B cell (primary cell): Measurements from ENCODE around the gene PLEKHS1. TPM values are rescaled to one million over a fixed set of nuclear protein-coding genes. Genes with fewer than 3 reads are reported as not detected.

Experiments
- ATAC-seq: fragments of 200-7000 bp; cut with Tn5 transposase; one replicate; pipeline ENCODE4 v1.10.0; 2021; ENCODE audit warnings: low read depth, mild to moderate bottlenecking, moderate number of reproducible peaks, moderate library complexity
- CTCF ChIA-PET: fragments of 350-600 bp; sonication (Branson Sonifier 250); formaldehyde crosslinking; loops from one replicate; lab custom pipeline; 2021; ENCODE audit warnings: antibody characterized with exemption, inconsistent platforms; lab: Charles Lee
- POLR2A ChIA-PET: fragments of 350-600 bp; sonication (Branson Sonifier 250); formaldehyde crosslinking; loops from one replicate; lab custom pipeline; 2021; ENCODE audit warnings: antibody characterized with exemption; lab: Charles Lee
- DNase-seq: peaks from one replicate; pipeline ENCODE4 v3.0.0; 2013
- H2AFZ ChIP-seq: 2 replicates; pipeline ENCODE4 v1.6.1; 2012; ENCODE audit warnings: mild to moderate bottlenecking, low read depth, low read length; ENCODE audit not compliant: insufficient read depth, poor library complexity, severe bottlenecking
- H3K27ac ChIP-seq, 2 donors: 1 replicate in 1 of 2; 2 replicates in 1 of 2; pipeline ENCODE4 v1.5.1; 2012 to 2013; ENCODE audit warnings: low read length in 2 of 2, mild to moderate bottlenecking in 2 of 2, moderate library complexity in 1 of 2
- H3K27me3 ChIP-seq, 4 experiments: fragments of 200-600 bp in 1 of 4; sonication (generic) in 1 of 4; replicated peaks in 1 of 4; 1 replicate in 2 of 4; 2 replicates in 2 of 4; pipeline versions ENCODE4 v1.6.1 to v1.7.0; 2013 to 2016; ENCODE audit warnings: low read length in 3 of 4, mild to moderate bottlenecking in 2 of 4, mixed read lengths in 1 of 4, moderate library complexity in 1 of 4; ENCODE audit not compliant: insufficient read depth in 4 of 4, control insufficient read depth in 3 of 4; ENCODE audit errors: control extremely low read depth in 1 of 4
- H3K36me3 ChIP-seq, 2 experiments: replicated peaks in 1 of 2; 1 replicate in 1 of 2; 2 replicates in 1 of 2; pipeline versions ENCODE4 v1.6.1 to v1.7.1; 2013; ENCODE audit warnings: low read length in 1 of 2; ENCODE audit not compliant: insufficient read depth in 2 of 2, control insufficient read depth in 1 of 2; ENCODE audit errors: control extremely low read depth in 1 of 2, extremely low read depth in 1 of 2
- H3K4me1 ChIP-seq, 2 donors: fragments of 200-600 bp in 1 of 2; sonication (generic) in 1 of 2; 1 replicate in 1 of 2; 2 replicates in 1 of 2; pipeline versions ENCODE4 v1.5.1 to v1.6.1; 2013 to 2017; ENCODE audit warnings: low read length in 2 of 2; ENCODE audit not compliant: control insufficient read depth in 2 of 2, insufficient read depth in 2 of 2
- H3K4me2 ChIP-seq: replicated peaks from 2 replicates; pipeline ENCODE3; 2012; ENCODE audit warnings: mild to moderate bottlenecking, low read depth, low read length; ENCODE audit not compliant: poor library complexity, severe bottlenecking
- H3K4me3 ChIP-seq, 5 experiments: fragments of 200-600 bp in 1 of 5; sonication (generic) in 1 of 5; 1 replicate in 3 of 5; 2 replicates in 2 of 5; pipeline versions ENCODE4 v1.5.1 to v1.7.0; 2011 to 2016; ENCODE audit warnings: low read length in 4 of 5, mild to moderate bottlenecking in 4 of 5, low read depth in 2 of 5, control low read depth in 1 of 5, moderate library complexity in 1 of 5; ENCODE audit not compliant: insufficient read depth in 1 of 5; ENCODE audit errors: control extremely low read depth in 1 of 5, extremely low read depth in 1 of 5
- H3K79me2 ChIP-seq: fragments of 200-600 bp; sonication (generic); one replicate; pipeline ENCODE4 v1.6.0; 2016; ENCODE audit warnings: low read length; ENCODE audit not compliant: control insufficient read depth, insufficient read depth
- H3K9ac ChIP-seq: fragments of 200-600 bp; sonication (generic); 2 replicates; pipeline ENCODE4 v1.6.1; 2017; ENCODE audit warnings: mild to moderate bottlenecking, low read length, moderate library complexity
- H3K9me3 ChIP-seq, 3 donors: one replicate each; pipeline versions ENCODE4 v1.6.1 to v1.7.1; 2013; ENCODE audit warnings: low read length in 2 of 3; ENCODE audit not compliant: control insufficient read depth in 2 of 3, insufficient read depth in 1 of 3; ENCODE audit errors: control extremely low read depth in 1 of 3
- H4K20me1 ChIP-seq: 2 replicates; pipeline ENCODE4 v1.6.0; 2012; ENCODE audit warnings: mild to moderate bottlenecking, low read length; ENCODE audit not compliant: insufficient read depth, control insufficient read depth, poor library complexity, severe bottlenecking
- H3K27ac Mint-ChIP-seq: one replicate; pipeline ENCODE4 v1.8.0; 2021; ENCODE audit warnings: mixed read lengths
- H3K27me3 Mint-ChIP-seq: one replicate; pipeline ENCODE4 v1.8.0; 2021; ENCODE audit warnings: mixed read lengths
- H3K4me1 Mint-ChIP-seq: one replicate; pipeline ENCODE4 v1.8.0; 2021; ENCODE audit warnings: mixed read lengths
- H3K4me3 Mint-ChIP-seq: one replicate; pipeline ENCODE4 v1.8.0; 2021; ENCODE audit warnings: mixed read lengths
- H3K9me3 Mint-ChIP-seq: one replicate; pipeline ENCODE4 v1.8.0; 2022; ENCODE audit warnings: mixed read lengths; ENCODE audit not compliant: insufficient read depth
- CTCF ChIP-seq: fragments of 200-600 bp; IDR thresholded peaks from one replicate; pipeline ENCODE4 v1.8.0; 2022; ENCODE audit warnings: antibody characterized with exemption, mild to moderate bottlenecking
- EZH2 ChIP-seq: IDR thresholded peaks from 2 replicates; pipeline ENCODE4 v1.6.1; 2012; ENCODE audit warnings: borderline replicate concordance, low read depth, mild to moderate bottlenecking, moderate library complexity, low read length; ENCODE audit not compliant: insufficient read depth, poor library complexity, severe bottlenecking
- WGBS: methylation state at CpG from one replicate; pipeline ENCODE4 v1.1.5; 2013; ENCODE audit warnings: missing lambda C conversion rate; ENCODE audit not compliant: insufficient coverage; 5-methylcytosine and 5-hydroxymethylcytosine counted together
- intact Hi-C: fragments of 100-400 bp; cut with micrococcal nuclease; formaldehyde crosslinking; loops from one replicate; pipeline ENCODE4 v1.10.0; 2022
- polyA plus RNA-seq: library from polyadenylated mRNA; depleted of rRNA; stranded (reverse); fragments of >200 nt; gene quantifications from 2 replicates; pipeline ENCODE4 v1.2.3, GENCODE V29; 2012
- total RNA-seq, 2 donors: library from RNA; stranded (reverse); fragments of 120-200 nt in 1 of 2; gene quantifications; 1 replicate in 1 of 2; 2 replicates in 1 of 2; pipeline versions ENCODE4 v1.2.3 to v1.2.4, GENCODE V29; 2013 to 2022

Gene PLEKHS1
- total and polyA plus RNA-seq, 2 donors (not counting 1 experiment from before 2014, with no cell fraction given): 0.09 TPM; not detected in 1

DNA sequence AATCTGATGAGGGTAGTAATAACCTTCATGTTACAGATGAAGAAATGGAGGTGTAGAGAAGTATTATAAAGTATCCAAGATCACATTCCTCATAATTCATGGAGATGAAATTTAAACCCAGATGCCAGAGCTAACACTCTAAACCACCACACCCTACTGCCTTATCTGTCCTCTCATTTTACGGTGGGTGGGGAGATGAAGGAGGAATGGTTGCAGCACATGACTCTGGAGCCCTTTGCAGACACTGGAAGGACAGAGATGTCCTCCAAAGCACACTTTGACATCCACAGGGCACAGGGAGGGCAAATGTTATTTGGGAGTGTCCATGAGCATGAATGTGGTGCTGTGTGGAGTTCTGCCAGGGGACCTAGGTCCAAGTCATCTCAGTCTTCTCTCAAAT lies 1.1 kb downstream of the PLEKHS1 start:
- POLR2A ChIA-PET: no interaction called here
- intact Hi-C loops: no loop called here
- no peak overlapping the region for H3K27ac Mint-ChIP-seq
- no peak for DNase-seq
- H3K4me1 Mint-ChIP-seq: no peaks in the 10 kb centered on the region
- Histone ChIP-seq H2AFZ (no peak overlapping the region), H3K79me2 (no peaks in the 10 kb centered on the region), H3K4me1 (no peaks in the 10 kb centered on the region), H3K4me3 (no peak overlapping the region), H3K4me2 (no peak overlapping the region), H3K36me3 (no peaks in the 10 kb centered on the region), H3K9me3 (no peaks in the 10 kb centered on the region), H4K20me1 (no peaks in the 10 kb centered on the region), H3K27me3 (no peaks in the 10 kb centered on the region), H3K27ac (no peak overlapping the region), H3K9ac (no peak overlapping the region)
- CTCF ChIA-PET: interaction anchor here (0.5 kb wide), 1 partner anchor 154 kb away, joined by 3 read pairs; no protein-coding TSS in a partner anchor
- no peak overlapping the region for H3K4me3 Mint-ChIP-seq
- H3K27me3 Mint-ChIP-seq: peaks cover 27% of the 10 kb centered on the region
- ATAC-seq: no peak
- no peak for TF ChIP-seq EZH2
- no peak for TF ChIP-seq CTCF
- no CpG with 5 or more reads among the region's 1 CpG for WGBS
- H3K9me3 Mint-ChIP-seq: no peaks in the 10 kb centered on the region

GRCh38 chr10:113753020-113753692 lies 1.7 kb downstream of the PLEKHS1 start:
- TF ChIP-seq CTCF: no peak
- TF ChIP-seq EZH2: no peak
- Histone ChIP-seq H2AFZ (no peak overlapping the region), H3K4me2 (no peak overlapping the region), H3K9ac (no peak overlapping the region), H3K4me1 (no peaks in the 10 kb centered on the region), H4K20me1 (no peaks in the 10 kb centered on the region), H3K4me3 (no peak overlapping the region), H3K9me3 (no peaks in the 10 kb centered on the region), H3K27me3 (no peaks in the 10 kb centered on the region), H3K36me3 (no peaks in the 10 kb centered on the region), H3K27ac (no peak overlapping the region), H3K79me2 (no peaks in the 10 kb centered on the region)
- no peak overlapping the region for H3K27ac Mint-ChIP-seq
- peaks cover 25% of the 10 kb centered on the region for H3K27me3 Mint-ChIP-seq
- 88% methylated on average over 3 of the region's 9 CpGs for WGBS
- ATAC-seq (no peak), DNase-seq (no peak)
- ChIA-PET CTCF (interaction anchor here (0.5 kb wide), 1 partner anchor 153 kb away, joined by 3 read pairs; no protein-coding TSS in a partner anchor), POLR2A (no interaction called here)
- no peak overlapping the region for H3K4me3 Mint-ChIP-seq
- intact Hi-C loops: no loop called here
- H3K4me1 Mint-ChIP-seq: no peaks in the 10 kb centered on the region
- no peaks in the 10 kb centered on the region for H3K9me3 Mint-ChIP-seq
